K562 (cell line): ENCODE results near the gene MAP3K7CL. TPM values are rescaled to one million over a fixed set of nuclear protein-coding genes. Genes with fewer than 3 reads are reported as not detected.

Source experiments
- ATF1 ChIP-seq, 2 experiments: fragments of 450-650 bp in 1 of 2; IDR thresholded peaks; 2 replicates each; pipeline ENCODE4 v1.6.1; 2016; ENCODE audit warnings: missing compliant biosample characterization in 1 of 2, missing genetic modification characterization in 1 of 2
- BACH1 ChIP-seq: fragments of 200-800 bp; sonication (Bioruptor generic); IDR thresholded peaks from 2 replicates; pipeline ENCODE4 v1.6.1; 2016; ENCODE audit warnings: missing genetic modification characterization, missing compliant biosample characterization
- BRCA1 ChIP-seq, 2 experiments: fragments of 450-650 bp in 1 of 2; sonication (generic) in 1 of 2; formaldehyde crosslinking in 1 of 2; IDR thresholded peaks; 2 replicates each; pipeline versions ENCODE4 v1.5.0 to v1.6.1; 2017 to 2020; ENCODE audit warnings: mild to moderate bottlenecking in 1 of 2, missing genetic modification reagents in 1 of 2
- CREBBP ChIP-seq: IDR thresholded peaks from one replicate; pipeline ENCODE4 v1.6.1; 2012; ENCODE audit warnings: low read depth, mild to moderate bottlenecking, control low read depth, inconsistent platforms, low read length
- CUX1 ChIP-seq: fragments of 200-800 bp; sonication (Bioruptor generic); IDR thresholded peaks from 2 replicates; pipeline ENCODE4 v1.6.1; 2016; ENCODE audit warnings: missing genetic modification characterization, missing compliant biosample characterization
- DLX4 ChIP-seq: fragments of 250-450 bp; sonication (Bioruptor Pico); IDR thresholded peaks from 2 replicates; pipeline ENCODE4 v1.6.1; 2021; ENCODE audit warnings: mild to moderate bottlenecking
- FOXM1 ChIP-seq, 2 experiments: fragments of 450-650 bp in 1 of 2; sonication (generic) in 1 of 2; formaldehyde crosslinking in 1 of 2; IDR thresholded peaks; 2 replicates each; pipeline versions ENCODE4 v1.6.1 to v1.9.0; 2017 to 2022; ENCODE audit warnings: low read depth in 2 of 2, mild to moderate bottlenecking in 2 of 2, missing genetic modification reagents in 1 of 2, moderate library complexity in 1 of 2
- KLF16 ChIP-seq: IDR thresholded peaks from 2 replicates; pipeline ENCODE4 v1.6.1; 2016; ENCODE audit warnings: antibody characterized with exemption
- PHTF2 ChIP-seq: fragments of 250-450 bp; sonication (Bioruptor Pico); IDR thresholded peaks from 2 replicates; pipeline ENCODE4 v1.5.0; 2021; ENCODE audit warnings: mild to moderate bottlenecking
- RFX7 ChIP-seq: fragments of 250-450 bp; sonication (Bioruptor Pico); IDR thresholded peaks from 2 replicates; pipeline ENCODE4 v1.5.1; 2021; ENCODE audit warnings: mild to moderate bottlenecking
- SLC30A9 ChIP-seq: fragments of 250-450 bp; sonication (Bioruptor Pico); IDR thresholded peaks from 2 replicates; pipeline ENCODE4 v1.8.0; 2022; ENCODE audit warnings: mild to moderate bottlenecking, moderate library complexity
- SMC3 ChIP-seq: conservative IDR thresholded peaks from 2 replicates; pipeline ENCODE4 v1.6.1; 2011; ENCODE audit warnings: low read depth, low read length, improper control_type of control experiment; ENCODE audit not compliant: insufficient read depth
- TRIM25 ChIP-seq: fragments of 450-650 bp; IDR thresholded peaks from 2 replicates; pipeline ENCODE4 v1.7.0; 2016; ENCODE audit warnings: borderline replicate concordance
- ZBTB5 ChIP-seq: fragments of 450-650 bp; IDR thresholded peaks from 2 replicates; pipeline ENCODE4 v1.6.1; 2017; ENCODE audit warnings: antibody characterized with exemption
- ZNF12 ChIP-seq: sonication (generic); formaldehyde crosslinking; IDR thresholded peaks from 2 replicates; pipeline ENCODE4 v1.4.0; 2020; ENCODE audit warnings: mild to moderate bottlenecking, missing genetic modification reagents
- ZNF707 ChIP-seq: fragments of 250-450 bp; sonication (Bioruptor Pico); conservative IDR thresholded peaks from 2 replicates; pipeline ENCODE4 v1.8.0; 2022; ENCODE audit warnings: inconsistent platforms, mild to moderate bottlenecking, moderate library complexity
- polyA plus RNA-seq, 8 experiments: library from polyadenylated mRNA; depleted of rRNA in 4 of 8; stranded (reverse) in 5 of 8; unstranded in 3 of 8; fragments of >200 nt; fragmentation: Nextera tagmentation in 2 of 8; fragmentation: Illumina TruSeq in 1 of 8; extraction: Ambion mirVana in 2 of 8; extraction: Trizol in 1 of 8; gene quantifications; 2 replicates each; pipeline versions ENCODE4 v1.2.1 to v1.2.3, GENCODE V29; 2011 to 2014; ENCODE audit warnings: inconsistent platforms in 1 of 8, missing spikeins in 1 of 8
- total RNA-seq, 7 experiments: library from RNA; depleted of rRNA in 6 of 7; stranded (reverse); fragments of >200 nt in 6 of 7; fragmentation: Illumina TruSeq in 2 of 7; extraction: Trizol in 2 of 7; gene quantifications; 2 replicates each; pipeline versions ENCODE4 v1.2.1 to v1.2.3, GENCODE V29; 2011 to 2021; ENCODE audit warnings: low replicate concordance in 1 of 7
- TF ChIP-seq, protein P1 (sequence below): fragments of 250-450 bp; sonication (Bioruptor Pico); IDR thresholded peaks from 2 replicates; pipeline ENCODE4 v1.4.0; 2020; ENCODE audit warnings: mild to moderate bottlenecking

MAP3K7CL gene
- total and polyA plus RNA-seq, 9 of the 15 experiments (the other 6 are each of a cell fraction or from before 2014, with no cell fraction given) = 0.13 to 0.15 (median 0.14) TPM; not detected in 6

DNA sequence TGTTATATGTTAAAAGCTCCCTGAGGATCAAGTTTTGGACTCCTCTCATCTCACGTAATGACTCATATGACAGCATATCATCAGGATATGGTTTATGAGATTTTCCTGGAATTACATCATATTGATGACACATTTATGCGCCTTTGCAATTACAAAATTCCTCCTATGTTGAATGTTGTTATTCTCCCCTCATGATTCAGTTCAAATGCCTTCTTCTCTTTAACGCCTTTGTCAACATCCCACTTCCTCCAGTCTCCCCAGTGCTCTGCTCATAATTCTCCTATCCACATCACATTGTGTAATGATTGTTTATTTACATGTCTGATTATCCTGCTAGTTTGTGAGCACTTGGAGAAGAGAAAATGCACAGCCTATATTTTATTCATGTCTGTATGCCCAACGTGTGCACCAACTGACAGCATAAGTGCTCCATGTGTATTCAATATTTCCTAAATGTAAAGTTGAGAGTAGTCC lies 87.4 kb downstream of the MAP3K7CL start (continued):
- TF ChIP-seq DLX4 (no peak), ZNF707 (CRISPR knock-in tag) (no peak), ATF1 (CRISPR knock-in tag; IDR thresholded peaks at IDR 0.05) (no peak), ATF1 (tag; IDR thresholded peaks at IDR 0.05) (peak; percentile 66; the same call in 1 of the 2 replicates), TRIM25 (no peak), BACH1 (tag) (no peak), SMC3 (no peak), PHTF2 (CRISPR knock-in tag) (no peak), ZBTB5 (no peak), FOXM1 (IDR thresholded peaks at IDR 0.05; ENCODE audit: low read depth) (peak; percentile 65; the same call in 1 of the 2 replicates), FOXM1 (CRISPR knock-in tag; IDR thresholded peaks at IDR 0.05; ENCODE audit: low read depth) (no peak), CUX1 (no peak), SLC30A9 (CRISPR knock-in tag) (no peak), RFX7 (no peak), BRCA1 (IDR thresholded peaks at IDR 0.05) (no peak), BRCA1 (CRISPR knock-in tag; IDR thresholded peaks at IDR 0.05) (no peak), ZNF12 (CRISPR knock-in tag) (no peak), CREBBP (no peak), KLF16 (no peak)
- TF ChIP-seq, protein P1, sequence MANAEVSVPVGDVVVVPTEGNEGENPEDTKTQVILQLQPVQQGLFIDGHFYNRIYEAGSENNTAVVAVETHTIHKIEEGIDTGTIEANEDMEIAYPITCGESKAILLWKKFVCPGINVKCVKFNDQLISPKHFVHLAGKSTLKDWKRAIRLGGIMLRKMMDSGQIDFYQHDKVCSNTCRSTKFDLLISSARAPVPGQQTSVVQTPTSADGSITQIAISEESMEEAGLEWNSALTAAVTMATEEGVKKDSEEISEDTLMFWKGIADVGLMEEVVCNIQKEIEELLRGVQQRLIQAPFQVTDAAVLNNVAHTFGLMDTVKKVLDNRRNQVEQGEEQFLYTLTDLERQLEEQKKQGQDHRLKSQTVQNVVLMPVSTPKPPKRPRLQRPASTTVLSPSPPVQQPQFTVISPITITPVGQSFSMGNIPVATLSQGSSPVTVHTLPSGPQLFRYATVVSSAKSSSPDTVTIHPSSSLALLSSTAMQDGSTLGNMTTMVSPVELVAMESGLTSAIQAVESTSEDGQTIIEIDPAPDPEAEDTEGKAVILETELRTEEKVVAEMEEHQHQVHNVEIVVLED (CRISPR knock-in tag) = no peak
